ENCODE data around the gene POLR2B.
"Not testable (repeated sequence)": the region's sequence is repeated elsewhere in the genome, so short reads cannot be mapped to it uniquely, and the experiment has no call there.

Gene POLR2B

DNA sequence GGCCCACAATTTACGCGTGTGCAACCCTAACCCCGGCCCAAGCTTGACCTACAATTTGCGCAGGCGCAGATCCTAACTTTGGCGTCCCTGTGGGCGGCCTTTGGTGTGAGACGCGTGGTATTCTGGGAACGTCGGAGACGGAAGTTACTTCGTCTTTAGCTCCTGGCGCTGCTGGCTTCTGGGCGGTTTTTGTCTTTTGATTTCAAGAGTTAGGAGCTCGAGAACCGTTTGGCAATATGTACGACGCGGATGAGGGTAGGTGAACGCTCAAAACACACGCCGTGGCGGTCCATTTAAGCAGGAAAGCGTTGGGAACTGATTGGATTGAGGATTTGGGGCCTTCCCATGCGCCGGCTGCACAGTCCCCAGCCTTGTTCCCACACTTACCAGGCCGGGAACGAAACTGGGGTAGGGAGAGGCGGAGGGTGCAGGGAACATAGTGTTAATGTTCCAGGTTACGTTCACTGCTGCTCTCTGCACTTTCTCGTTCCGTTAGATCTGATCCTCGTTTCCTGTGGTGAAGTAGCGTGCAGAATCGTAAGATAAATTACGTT lies at the start of gene POLR2B:
Gene POLR2B, plus strand, starts transcription at position 147 of the 554 bp plus-strand sequence. Its CDS starts 90 bp downstream, at position 237.
- peak; percentile 73 for DNase-seq (ENCODE audit: low read depth)

DNA sequence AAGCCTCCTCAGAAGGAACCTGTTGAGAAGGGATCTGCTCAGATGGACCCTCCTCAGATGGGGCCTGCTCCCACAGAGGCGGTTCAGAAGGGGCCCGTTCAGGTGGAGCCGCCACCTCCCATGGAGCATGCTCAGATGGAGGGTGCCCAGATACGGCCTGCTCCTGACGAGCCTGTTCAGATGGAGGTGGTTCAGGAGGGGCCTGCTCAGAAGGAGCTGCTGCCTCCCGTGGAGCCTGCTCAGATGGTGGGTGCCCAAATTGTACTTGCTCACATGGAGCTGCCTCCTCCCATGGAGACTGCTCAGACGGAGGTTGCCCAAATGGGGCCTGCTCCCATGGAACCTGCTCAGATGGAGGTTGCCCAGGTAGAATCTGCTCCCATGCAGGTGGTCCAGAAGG lies 48.1 kb upstream of the POLR2B start:
- no peak for DNase-seq (ENCODE audit: low read depth)

- no peak for DNase-seq (ENCODE audit: low read depth)
Measured at GRCh38 chr4:56931924-56932323, 46.8 kb upstream of the POLR2B start.

- DNase-seq (ENCODE audit: low read depth), result no peak
Measured at GRCh38 chr4:56937262-56937661, 41.4 kb upstream of the POLR2B start.

DNA sequence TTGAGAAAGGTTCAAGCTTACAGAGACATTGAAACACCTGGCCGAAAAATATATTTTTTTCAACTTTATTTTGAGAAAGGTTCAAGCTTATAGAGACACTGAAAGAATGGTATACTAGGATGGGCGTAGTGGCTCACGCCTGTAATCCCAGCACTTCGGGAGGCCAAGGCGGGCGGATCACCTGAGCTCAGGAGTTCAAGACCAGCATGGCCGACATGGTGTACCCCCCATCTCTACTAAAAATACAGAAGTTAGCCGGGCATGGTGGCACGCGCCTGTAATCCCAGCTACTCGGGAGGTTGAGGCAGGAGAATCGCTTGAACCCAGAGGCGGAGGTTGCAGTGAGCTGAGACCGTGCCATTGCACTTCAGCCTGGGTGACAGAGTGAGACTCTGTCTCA lies 38.9 kb upstream of the POLR2B start:
- not testable (repeated sequence) for DNase-seq (ENCODE audit: low read depth)

DNA sequence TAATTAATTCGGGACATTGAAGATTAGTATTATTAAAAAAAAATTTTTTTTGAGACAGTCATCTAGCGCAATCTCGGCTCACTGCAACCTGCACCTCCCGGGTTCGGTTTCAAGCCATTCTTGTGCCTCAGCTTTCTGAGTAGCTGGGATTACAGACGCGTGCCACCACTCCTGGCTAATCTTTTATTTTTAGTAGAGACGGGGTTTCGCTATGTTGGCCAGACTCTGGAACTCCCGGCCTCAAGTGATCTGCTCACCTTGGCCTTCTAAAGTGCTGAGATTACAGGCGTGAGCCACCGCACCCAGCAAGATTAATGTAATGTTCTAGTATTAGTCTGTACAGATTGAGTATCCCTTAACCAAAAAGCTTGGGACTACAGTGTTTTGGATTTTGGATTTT lies 38.3 kb upstream of the POLR2B start:
- no peak for DNase-seq (ENCODE audit: low read depth)

DNA sequence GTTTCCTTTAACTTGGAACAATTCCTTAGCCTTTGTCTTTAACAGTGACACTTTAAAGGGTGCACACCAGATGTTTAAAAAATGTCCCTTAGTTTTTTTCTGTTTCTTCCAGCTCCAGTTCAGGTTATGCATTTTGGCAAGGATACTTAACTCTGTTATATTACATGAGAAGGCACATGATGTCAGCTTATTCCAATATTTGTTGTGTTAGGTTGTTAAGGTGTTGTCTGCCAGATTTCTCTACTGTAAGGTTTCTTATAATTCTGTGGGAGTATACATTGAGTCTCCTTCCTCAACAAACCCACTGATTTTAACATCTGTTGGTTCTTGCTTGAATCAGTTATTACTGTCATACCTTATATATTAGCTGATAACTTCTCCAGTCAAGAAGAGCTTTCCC lies 37.7 kb upstream of the POLR2B start:
- DNase-seq (ENCODE audit: low read depth), result no peak

GRCh38 chr4:56941403-56941802 lies 37.3 kb upstream of the POLR2B start:
- DNase-seq (ENCODE audit: low read depth), result no peak

DNA sequence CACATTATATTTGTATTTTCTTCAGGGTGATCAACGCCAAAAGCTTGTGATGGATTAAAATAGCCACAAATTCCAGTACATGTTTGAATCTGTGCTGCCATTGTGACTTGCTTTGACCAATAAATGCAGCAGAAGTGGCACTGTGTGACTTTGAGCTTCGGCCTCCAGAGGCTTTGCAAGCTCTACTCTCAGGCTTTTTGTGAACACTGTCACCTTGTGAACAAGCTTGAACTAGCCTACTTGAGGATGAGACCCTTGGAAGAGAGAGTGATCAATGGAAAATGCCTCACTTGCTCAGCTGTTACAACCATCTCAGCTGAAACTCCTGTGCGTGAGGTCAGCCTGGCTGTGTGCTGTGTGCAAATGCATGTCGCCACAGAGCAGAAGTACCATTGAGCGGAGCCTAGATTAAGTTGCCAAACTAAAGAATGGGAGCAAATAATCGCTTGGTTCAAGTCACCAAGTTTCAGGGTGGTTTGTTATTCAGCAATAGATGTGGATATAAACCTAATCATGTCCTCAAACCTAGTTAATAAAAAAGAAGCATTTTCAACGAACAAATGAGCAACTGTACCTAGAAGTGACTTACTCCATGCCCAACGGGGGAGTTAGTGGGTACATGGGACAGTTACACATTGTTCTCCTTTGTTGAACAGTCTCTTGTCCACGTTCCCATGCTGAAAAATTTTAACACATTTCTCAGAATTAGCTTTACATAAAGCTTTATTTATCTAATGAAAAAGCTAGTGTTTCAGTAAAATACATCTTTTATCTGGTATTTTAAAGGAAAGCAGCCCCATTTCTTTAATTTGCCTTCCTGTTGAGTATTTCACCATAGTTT lies 24.8 kb upstream of the POLR2B start:
- DNase-seq (ENCODE audit: low read depth), result no peak

GRCh38 chr4:56958111-56958517 lies 20.6 kb upstream of the POLR2B start:
- no peak for DNase-seq (ENCODE audit: low read depth)

- no peak for DNase-seq (ENCODE audit: low read depth)
Measured at GRCh38 chr4:56959100-56959499, 19.6 kb upstream of the POLR2B start.

- DNase-seq (ENCODE audit: low read depth), result no peak
Measured at GRCh38 chr4:56961107-56961500, 17.6 kb upstream of the POLR2B start.

DNA sequence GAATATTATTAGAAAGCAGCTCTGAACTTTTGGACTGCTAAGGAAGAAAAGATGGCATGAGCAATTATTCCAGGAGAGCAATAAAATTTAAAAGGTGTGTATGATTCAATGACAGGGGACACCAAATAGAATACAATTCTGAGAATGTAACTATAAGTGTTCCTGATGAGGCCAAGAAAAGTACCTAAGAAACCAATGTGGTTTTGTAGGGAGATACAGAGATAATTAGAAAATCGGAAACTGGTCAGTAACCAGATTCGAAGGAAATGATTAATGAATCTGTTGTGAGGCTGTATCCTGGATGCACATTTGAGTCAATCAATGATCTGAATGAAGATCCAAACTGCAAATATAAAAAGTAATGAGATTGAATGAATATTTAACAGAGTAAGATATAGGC lies 7.3 kb upstream of the POLR2B start:
- DNase-seq (ENCODE audit: low read depth), result no peak

- no peak for DNase-seq (ENCODE audit: low read depth)
Measured at GRCh38 chr4:56972389-56972788, 6.3 kb upstream of the POLR2B start.

GRCh38 chr4:56972809-56973208 lies 5.9 kb upstream of the POLR2B start:
- DNase-seq (ENCODE audit: low read depth), result no peak

DNA sequence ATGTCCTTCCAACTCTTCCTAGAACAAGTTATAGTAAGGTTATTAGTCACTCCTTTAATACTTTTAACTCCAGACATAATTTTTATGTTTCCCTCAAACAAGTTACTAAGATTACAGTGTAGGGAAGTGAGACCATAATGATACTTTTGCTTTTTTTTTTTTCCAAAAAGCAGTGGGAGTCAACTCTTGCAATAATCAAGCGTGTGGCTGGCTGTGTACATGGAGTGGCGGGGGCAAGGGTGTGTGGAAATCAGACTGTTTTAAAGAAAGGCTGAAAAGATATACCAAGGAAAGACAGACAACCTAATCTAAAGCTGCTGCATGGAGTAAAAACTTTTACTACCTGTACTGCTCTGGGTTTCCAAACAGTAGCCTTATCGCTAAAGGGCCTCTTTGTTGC lies 5.4 kb upstream of the POLR2B start:
- no peak for DNase-seq (ENCODE audit: low read depth)

- no peak for DNase-seq (ENCODE audit: low read depth)
Measured at GRCh38 chr4:56976283-56976836, 2.3 kb upstream of the POLR2B start.

- DNase-seq (ENCODE audit: low read depth), result peak; percentile 32
Measured at GRCh38 chr4:56976837-56977320, 1.8 kb upstream of the POLR2B start.

DNA sequence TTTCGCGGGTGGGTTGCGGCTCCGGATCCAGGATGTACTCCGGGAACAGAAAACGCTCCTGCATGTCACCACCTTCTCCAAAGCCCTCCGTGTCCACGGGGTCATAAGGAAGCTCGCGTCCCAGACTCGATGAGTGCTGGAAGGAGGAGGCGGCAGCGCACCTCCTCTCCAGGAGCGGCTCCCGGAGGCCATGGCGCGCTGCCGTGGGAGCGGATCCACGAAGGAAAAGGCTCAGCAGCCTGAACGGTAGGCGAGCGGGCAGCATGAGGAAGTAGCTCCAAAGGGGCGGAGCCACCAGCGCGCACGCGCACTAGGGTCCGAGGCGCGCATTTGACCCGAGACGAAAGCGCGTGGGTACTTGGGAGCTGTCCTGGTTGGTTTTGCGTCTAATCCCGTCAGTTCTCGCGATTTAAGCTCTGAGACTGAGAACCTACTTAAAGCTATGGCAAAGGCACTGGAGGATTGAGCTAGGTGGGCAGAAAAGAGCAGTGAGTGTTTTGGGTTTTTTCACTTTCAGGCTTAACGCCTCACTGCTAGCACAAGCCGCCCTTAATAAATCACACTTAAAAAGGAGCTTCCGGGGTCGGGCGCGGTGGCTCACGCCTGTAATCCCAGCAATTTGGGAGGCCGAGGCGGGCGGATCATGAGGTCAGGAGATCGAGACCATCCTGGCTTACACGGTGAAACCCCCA lies 1.2 kb upstream of the POLR2B start, which contains the start of gene NOA1:
Gene NOA1, minus strand, starts transcription at position 286 of the 692 bp plus-strand sequence. Its CDS starts 21 bp downstream, at position 265.
- DNase-seq (ENCODE audit: low read depth), result peak; percentile 98

DNA sequence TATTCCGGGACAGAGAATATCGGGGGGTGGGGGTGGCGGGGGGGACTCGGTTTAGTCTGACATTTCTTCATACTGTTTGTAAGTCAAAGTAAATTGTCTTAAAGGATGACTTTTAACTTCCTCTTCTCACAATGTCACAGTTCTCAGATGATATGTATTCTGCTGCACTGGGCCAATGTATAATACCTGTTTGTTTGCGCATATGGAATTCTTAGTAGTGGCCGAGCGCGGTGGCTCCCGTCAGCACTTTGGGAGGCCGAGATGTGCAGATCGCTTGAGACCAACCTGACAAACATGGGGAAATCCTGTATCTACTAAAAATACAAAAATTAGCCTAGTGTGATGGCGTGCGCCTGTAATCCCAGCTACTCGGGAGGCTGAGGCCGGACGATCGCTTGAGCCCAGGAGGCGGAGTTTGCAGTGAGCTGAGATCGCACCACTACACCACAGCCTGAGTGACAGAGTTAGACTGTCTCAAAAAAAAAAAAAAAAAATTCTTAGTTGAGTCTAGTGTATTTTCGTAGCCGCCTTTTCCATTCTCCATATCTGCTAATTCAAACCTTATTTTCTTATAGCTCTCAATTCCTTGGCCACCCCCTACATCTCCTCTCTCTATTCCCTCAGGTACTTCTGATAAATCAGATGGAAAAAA lies 851 bp downstream of the POLR2B start:
- DNase-seq (ENCODE audit: low read depth), result peak; percentile 13

DNA sequence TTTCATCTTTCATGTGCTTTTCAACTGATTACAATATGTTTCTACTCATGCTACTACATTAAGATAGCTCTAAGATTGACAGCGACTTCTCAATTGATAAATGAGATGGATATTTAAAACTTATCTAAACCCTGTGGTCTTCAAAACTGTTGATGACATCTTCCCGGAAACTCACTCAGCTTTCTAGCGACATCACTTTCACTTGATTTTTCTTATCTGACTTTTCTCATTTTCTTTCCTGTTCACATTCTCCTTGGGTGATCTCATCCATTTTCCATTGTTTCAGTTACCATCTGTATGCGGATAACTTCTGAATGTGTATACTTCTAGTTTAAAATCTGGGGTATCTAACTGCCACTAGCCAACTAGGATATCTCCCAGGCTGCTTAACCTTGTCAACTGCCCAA lies 3.1 kb downstream of the POLR2B start:
- no peak for DNase-seq (ENCODE audit: low read depth)

DNA sequence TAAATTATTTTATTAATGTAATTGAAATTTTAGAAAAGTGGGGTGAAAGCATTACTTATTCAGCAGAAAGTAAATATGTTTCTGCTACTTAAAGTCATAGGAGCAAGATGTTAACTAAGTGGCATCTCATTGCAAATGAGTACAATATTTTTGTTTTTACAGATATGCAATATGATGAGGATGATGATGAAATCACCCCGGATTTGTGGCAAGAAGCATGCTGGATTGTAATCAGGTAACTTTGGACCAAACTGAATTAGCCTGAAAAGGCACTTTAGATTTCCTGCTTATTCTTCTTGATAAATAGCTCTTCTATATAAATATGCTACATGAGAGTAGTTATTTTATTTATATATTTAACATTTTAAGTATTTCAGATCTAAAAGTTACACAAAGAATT lies 7.5 kb downstream of the POLR2B start:
- DNase-seq (ENCODE audit: low read depth), result no peak
